Endometrial microvascular endothelial cells (primary cell): ENCODE results near the gene OLFML2A. TPM values are rescaled to one million over a fixed set of nuclear protein-coding genes. Genes with fewer than 3 reads are reported as not detected.

Experiments used
- in situ Hi-C: cut with HindIII; loops from 2 replicates; pipeline ENCODE4 v1.10.0; 2017; ENCODE audit warnings: low sequenced_read_pairs, low pct_unique_long_range_greater_than_20kb; ENCODE audit errors: inconsistent ontology term
- total RNA-seq: library from RNA; depleted of rRNA; stranded (reverse); fragments of >200 nt; gene quantifications from one replicate; pipeline ENCODE4 v1.2.3, GENCODE V29; 2015; ENCODE audit errors: inconsistent ontology term

OLFML2A gene
- total RNA-seq, 1 donor from 2014 or later = not detected

DNA sequence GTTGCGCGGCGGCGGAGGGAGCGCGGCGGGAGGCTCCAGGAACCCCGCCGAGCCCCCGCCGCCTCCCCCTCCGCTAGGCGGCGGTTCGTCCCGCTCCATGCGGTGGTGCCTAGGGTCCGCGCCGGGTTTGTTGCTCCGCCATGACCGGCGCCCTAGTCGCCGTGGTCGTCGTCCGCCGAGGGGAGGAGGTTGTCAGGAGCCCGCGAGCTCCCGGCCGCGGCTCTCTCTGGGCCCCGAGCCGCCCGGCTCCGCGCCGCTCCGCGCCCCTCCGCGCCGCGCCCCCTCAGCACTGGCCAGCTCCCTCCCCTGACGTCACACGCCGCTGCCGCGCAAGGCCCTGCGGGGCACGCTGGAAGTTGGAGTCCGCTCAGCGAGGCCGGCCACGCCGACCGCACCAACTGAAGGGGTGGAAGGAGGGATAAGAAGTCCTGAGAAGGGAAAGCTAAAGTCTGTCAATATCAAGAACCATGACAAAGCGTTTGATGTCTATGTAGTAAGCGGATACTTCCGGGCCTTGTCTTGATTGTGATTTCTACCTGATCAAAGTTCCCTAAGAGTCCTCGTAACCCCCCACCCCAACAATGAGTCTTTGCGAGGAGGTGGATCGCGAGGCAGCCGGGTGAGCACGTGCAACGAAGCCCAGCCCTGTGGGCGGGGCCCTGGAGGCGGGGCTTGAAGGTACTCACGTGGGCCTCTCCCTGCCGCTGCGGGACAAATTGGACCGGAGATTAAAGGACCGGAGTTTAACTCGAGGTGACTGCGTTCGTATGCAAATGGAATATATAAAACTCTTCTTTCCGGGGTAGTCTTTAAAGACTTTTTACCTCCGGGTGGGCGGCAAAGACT is 5.7 kb upstream of the OLFML2A start, which contains the start of gene NR6A1:
TSS of gene NR6A1 (minus strand) at position 291 of the 846 bp plus-strand sequence.
- in situ Hi-C loops = loop anchor here (25.0 kb wide), 2 partner anchors 91 to 416 kb away; partner anchors contain the start of genes ARPC5L, PPP6C, RPL35 and WDR38

DNA sequence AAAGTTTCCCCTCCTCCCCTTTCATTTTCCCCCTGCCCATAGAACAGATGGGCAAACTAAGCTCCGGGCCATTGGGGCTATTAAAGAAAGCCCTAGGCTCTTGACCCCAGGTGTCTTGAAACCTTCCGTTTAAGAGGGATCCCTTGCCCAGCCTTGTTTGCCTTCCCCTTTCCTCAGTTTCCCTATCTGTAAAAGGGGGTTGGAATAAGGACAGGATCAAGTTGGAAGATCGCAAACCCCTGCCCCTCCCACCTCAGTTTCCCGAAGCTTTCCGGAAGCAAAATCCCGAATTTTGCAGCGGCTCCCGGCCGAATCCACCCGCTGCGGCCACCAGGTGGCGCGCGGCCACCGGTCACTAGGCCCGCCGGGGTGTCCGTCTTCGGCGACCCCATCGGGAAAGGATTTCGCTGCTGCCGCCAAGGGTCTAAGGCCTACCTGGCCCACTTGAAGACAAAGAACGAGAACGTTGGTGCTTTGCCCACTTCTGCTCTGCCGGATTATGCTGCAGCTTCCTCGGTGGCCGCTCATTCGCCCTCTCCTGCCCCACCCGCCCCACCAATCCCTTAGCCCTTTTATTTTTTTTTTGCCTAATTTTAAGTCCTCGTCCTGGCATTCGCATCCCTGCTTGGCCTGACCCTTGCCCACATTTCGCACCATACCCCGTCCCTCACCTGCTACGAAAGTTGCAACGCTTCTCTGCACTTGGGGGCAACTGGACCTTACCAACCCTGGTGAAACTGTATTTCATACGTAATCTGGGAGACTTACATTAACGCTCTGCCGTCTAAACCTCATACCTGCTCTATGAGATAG is 4.9 kb upstream of the OLFML2A start:
- in situ Hi-C loops = loop anchor here (25.0 kb wide), 2 partner anchors 90 to 415 kb away; partner anchors contain the start of genes ARPC5L, PPP6C, RPL35 and WDR38

DNA sequence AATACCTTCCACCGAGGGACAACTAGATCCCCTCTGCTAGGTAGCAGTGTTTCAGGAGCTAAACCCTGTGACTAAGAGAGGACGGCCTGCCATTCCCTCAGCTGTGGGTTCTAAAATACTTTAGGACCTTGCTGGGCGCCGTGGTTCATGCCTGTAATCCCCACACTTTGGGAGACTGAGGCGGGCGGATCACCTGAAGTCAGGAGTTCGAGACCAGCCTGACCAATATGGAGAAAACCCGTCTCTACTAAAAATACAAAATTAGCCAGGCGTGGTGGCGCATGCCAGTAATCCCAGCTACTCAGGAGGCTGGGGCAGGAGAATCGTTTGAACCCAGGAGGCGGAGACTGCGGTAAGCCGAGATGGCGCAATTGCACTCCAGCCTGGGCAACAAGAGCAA is 4.1 kb upstream of the OLFML2A start:
- in situ Hi-C loops = loop anchor here (25.0 kb wide), 2 partner anchors 89 to 414 kb away; partner anchors contain the start of genes ARPC5L, PPP6C, RPL35 and WDR38

DNA sequence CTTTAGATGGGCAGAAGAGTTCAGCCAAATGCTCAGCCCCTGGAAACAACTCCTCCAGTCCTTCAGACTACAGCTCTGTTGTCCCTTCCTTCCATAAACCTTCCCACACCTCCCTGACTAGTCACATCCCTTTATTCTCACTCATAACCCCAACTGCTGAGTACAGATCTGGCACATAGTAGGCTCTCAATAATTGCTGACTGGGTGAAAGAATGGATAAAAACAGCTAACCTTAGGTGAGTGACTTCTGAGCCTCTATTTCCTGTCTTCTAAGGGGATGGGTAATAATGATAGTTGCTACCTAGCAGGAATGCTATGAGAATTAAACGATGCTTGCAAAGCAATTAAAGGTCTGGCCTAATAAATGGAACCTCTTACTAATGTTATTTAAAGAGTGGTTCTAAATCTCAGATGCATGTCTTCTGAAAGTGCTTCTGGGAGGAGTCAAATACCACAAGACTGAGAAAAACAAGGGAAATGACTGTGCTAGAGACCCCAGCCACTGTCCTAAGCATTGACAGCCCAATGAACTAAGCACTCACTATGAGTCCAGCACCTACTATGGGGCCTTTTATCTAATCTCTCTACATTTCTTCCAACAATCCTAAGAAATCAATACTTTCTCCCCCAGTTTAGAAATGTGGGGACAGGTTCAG is 3.3 kb upstream of the OLFML2A start:
- in situ Hi-C loops = loop anchor here (25.0 kb wide), 2 partner anchors 89 to 414 kb away; partner anchors contain the start of genes ARPC5L, PPP6C, RPL35 and WDR38

DNA sequence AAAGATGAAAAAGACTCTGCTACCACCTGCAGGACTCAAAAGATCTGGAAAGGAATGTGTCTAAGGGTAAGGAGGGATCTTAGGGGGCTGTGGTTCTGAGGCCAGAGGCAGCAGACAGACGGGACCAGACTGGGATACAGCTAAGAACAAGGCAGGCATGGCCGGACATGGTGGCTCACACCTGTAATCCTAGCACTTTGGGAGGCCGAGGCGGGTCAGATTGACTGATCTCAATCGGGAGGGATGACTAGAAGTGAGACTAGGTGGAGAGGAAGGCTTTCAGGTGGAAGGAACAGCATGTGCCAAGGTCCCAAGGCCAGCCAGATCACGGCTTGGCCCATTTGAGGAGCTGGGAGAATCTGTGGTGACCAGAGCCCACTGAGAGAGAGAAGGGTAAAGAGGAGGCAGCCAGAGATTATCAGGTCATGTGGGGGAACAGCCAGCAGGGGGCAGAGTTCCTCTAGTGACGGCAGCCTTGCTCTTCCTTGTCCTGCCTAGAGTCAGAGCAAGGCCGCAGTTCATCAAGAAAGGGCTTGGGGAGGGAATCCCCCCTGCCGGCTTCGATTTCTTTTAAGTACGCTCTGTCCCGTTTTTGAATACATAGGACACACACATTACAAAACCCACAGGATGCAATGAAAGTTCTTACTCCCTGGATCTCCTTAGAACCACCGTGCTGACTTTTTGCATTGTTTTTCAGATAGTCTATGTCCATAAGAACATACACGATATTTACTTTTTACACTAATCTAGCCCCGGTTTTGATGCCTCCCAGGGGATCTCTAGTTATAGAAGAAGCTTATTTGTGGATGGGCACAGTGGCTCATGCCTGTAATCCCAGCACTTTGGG is 2.6 kb upstream of the OLFML2A start:
- in situ Hi-C loops = loop anchor here (25.0 kb wide), 2 partner anchors 88 to 413 kb away; partner anchors contain the start of genes ARPC5L, PPP6C, RPL35 and WDR38

- in situ Hi-C loops = no loop called here
Measured at GRCh38 chr9:124776618-124776953, 347 bp upstream of the OLFML2A start.

DNA sequence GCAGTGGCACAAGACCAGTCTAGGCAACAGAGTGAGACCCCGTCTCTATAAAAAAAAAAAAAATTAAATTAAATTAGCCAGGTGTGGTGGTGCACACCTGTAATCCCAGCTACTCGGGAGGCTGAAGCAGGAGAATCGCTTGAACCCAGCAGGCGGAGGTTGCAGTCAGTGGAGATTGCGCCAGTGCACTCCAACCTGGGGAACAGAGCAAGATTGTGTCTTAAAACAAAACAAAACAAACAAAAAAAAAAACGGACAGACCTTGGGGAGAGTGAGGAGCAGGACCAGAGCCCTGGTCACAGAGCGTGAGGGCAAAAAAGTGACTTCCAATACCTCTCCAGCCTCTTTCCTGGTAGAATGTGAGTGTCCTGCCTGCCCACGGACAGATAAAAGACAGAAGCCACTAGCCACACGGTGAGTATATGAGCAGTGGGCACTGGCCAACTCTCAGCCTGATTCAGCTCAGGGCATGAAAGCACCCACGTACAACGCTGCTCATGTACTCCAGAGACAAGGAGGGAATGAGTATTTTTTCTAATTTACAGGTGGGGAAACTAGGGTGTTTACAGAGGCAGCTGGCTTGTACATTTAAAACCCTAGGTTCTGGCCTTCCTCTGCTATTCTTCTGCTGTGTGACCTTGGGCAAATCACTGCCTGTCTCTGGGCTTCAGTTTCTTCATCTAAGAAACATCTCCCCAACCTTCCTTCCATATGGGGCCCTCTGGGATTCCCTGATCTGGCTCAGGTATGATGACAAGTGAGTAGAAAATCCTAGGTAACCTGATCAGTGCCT is 1.8 kb downstream of the OLFML2A start:
- in situ Hi-C loops = no loop called here

DNA sequence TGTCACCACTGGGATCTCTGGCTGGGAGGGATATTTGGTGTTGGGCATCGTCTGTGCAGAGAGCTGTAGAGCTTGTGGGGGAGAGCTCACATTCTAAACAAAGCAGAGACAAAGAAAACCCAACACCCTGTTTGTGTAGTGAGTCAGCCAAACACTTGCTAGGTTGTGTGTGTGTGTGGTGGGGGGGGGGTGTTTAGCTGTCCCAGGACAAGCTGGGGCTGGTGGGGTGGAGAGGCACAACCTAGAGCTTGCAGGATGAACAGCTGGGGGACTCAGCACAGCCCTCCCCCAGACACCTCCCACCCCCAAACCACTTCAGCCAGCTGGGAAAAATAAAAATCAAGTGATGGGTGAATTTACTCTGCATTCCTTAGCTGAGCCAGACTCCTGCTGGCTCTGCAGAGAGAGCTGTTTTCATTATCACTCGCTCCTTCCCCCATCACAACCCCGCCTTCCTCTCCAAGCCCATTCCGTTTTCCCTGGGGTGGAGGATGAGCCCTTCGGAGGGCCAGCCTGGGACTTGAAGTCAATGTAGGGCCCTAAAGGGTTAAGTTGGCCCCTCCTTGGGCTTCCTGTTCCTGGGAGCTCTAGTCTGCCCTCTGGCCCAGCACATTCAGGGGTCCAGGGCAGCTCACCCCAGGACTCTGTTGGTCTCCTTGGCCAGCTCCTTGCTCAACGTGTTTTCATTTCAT is 2.6 kb downstream of the OLFML2A start:
- in situ Hi-C loops = no loop called here

- in situ Hi-C loops = no loop called here
Measured at GRCh38 chr9:124780060-124780756, 3.3 kb downstream of the OLFML2A start.

DNA sequence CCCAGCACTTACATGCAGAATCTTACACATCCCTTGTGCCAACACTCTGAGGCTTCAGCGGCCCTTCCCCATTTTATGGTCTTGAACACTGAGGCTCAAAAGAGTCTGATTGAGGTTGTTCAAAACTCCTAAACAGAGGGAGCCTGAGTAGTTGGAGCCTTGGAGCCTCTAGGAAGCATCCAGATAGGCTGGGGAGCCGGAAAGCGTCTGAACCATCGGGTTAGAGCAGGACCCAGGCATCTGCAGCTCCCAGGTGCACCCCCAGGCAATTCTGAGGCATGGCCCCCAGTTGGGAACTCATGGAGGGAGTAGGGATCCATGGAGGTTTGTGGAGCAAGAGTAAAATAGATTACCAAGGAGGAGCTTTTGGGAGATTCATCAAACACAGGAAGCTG is 3.8 kb downstream of the OLFML2A start:
- in situ Hi-C loops = no loop called here

GRCh38 chr9:124781967-124782660 is 5.2 kb downstream of the OLFML2A start:
- in situ Hi-C loops = no loop called here

DNA sequence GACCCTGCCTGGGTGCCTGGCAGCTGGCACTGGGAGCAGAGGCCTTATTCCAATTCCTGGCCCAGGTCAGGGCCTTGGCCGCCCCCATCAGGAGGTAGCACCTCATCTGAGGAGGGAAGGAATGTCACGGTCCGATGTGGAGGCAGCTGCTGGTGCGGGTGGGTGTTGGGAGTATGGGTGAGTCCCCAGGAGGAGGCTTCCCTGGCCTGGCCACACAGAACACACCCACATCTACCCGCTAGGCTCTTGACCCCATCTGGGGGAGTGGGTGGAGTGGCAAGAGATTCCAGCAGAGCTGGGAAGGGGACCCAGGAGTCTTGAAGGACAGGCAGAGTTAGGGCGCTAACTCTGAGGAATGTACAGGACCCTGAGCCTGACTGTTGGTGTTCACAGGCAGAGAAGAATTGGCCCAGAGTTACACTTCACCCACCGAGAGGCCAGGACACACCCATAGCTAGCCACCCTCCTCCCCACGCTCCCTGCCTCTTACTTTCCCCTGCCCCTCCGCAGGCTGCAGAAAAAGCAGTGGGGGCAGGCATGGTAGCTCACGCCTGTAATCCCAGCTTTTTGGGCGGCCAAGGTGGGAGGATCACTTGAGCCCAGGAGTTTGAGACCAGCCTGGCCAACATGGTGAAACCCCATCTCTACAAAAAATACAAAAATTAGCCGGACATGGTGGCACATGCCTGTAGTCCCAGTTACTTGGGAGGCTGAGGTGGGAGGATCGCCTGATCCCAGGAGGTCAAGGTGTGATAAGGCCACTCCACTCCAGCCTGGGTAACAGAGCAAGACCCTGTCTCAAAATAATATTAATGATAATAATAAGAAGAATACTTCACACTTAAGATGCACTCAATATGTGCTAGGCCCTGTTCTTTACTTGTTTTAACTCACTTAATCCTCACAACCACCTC is 6.0 kb downstream of the OLFML2A start:
- in situ Hi-C loops = no loop called here

DNA sequence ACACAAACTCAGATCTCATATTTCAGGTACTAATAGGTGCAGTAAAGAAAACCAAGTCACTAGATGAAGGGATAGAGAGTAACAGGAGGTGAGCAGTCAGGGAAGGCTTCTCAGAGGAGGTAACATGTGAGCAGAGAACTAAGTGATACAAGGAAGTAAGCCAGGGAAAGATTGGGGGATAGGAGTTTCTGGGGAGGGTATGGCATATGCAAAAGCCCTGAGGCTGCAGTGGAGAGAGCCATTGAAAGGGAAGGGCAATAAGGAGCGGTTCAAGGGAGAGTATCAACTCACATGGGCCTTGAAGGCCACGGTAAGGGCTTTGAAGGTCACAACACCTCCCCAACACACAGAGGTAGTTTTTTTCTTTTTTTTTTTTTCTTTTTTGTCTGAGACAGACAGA is 6.9 kb downstream of the OLFML2A start:
- in situ Hi-C loops = no loop called here

GRCh38 chr9:124784509-124784908 is 7.6 kb downstream of the OLFML2A start:
- in situ Hi-C loops = no loop called here
